GM20431 (cell line): ENCODE results near the gene OR51E1.

Experiments used
- in situ Hi-C: fragments of 300-500 bp; cut with MseI, MboI; formaldehyde crosslinking; loops from one replicate; pipeline ENCODE4 v1.15.0; 2020; ENCODE audit warnings: low sequenced_read_pairs; ENCODE audit not compliant: unreplicated experiment

OR51E1 gene, protein sequence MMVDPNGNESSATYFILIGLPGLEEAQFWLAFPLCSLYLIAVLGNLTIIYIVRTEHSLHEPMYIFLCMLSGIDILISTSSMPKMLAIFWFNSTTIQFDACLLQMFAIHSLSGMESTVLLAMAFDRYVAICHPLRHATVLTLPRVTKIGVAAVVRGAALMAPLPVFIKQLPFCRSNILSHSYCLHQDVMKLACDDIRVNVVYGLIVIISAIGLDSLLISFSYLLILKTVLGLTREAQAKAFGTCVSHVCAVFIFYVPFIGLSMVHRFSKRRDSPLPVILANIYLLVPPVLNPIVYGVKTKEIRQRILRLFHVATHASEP

DNA sequence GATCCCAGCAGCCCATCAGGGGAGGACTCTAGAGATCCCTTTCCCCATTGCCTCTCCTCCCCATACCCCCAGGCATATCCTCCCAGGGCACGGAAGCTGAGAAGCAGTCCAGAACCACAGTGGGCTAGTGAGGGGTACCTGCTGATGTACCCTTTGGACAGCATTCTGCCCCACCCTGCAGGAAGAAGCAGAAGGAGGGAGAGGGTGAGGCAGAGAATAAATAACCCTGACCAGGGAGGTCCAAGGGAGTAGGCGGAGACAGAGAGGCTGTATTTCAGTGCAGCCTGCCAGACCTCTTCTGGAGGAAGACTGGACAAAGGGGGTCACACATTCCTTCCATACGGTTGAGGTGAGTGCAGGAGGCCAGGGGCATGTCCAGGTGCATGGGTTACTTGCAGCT, at the start of gene OR51E1:
Gene OR51E1 (plus strand): TSS at position 301 of the 400 bp plus-strand sequence. CDS start 8,545 bp downstream, outside the sequence.
- in situ Hi-C loops, result loop anchor here (25.0 kb wide), 1 partner anchor 369 kb away; no protein-coding TSS in a partner anchor

DNA sequence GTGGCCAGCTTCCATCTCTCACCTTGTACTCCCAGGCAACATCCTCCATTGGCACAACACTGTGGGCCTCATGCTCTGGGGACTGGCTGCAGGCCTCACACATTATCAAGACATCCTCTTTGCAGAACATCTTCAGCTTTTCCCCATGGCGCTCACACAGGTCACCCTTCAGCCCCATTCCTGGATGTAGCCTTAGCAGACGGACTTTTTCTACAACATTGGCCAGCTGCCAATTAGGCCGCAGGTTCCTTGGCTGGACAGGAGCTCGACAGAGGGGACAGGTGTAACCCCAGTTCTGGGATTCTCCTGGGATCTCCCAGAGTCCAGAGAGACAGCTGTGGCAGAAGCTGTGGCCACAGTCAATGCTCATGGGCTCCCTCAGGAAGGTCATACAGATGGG, 38.7 kb upstream of the OR51E1 start:
- in situ Hi-C loops, result no loop called here

DNA sequence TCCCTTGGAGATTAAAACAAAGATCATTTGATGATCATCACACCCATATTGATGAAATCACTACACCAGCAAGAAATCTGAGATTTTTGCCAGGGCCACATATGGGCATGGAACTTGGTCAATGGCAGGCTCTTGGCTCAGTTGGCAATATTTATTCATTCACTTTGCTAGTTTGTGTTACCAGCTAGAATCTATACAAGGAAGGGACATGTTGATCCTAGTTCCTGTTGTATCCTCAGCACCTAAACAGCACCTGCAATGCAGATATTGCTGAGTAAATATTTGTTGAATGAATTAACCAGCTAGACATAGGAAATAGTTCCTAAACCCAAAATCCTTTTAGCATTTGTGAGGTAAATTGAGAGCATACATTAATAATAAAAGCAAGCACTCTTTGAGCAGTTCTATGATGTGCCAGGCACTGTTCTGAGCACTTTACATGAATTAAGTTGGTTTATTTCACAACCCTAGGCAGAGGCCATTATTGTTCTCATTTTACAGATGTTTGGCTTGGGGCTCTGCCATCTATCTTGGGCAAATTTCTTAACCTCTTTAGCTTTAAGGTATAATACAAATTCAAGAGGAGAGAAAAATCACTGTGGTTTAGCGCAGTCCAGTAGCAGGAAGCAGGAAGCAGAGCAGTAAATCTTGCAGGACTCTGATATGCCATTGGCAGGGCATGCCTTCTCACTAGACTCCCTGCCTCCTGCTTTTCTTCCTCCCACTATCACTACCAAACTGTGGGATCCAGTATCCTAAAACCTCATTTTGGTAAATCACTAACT, 37.4 kb upstream of the OR51E1 start:
- in situ Hi-C loops, result no loop called here

DNA sequence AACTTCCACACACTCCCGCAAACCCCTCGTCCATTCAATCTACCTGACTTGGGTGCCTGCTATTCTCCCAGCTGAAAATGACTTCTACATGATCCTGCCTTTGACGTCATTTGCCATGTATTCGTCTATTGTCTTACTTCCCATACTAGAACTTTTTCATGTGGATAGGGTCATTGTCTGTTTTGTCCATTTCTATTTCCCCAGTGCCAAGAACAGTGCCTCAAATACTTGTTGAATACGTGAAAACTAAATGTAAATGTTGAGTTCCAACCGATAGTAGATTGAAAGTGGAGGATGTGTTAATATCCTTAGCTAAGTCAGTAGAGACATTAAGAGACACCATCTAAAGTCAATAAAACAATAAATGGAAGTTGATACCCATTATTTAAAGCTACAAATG, 36.7 kb upstream of the OR51E1 start:
- in situ Hi-C loops, result no loop called here

DNA sequence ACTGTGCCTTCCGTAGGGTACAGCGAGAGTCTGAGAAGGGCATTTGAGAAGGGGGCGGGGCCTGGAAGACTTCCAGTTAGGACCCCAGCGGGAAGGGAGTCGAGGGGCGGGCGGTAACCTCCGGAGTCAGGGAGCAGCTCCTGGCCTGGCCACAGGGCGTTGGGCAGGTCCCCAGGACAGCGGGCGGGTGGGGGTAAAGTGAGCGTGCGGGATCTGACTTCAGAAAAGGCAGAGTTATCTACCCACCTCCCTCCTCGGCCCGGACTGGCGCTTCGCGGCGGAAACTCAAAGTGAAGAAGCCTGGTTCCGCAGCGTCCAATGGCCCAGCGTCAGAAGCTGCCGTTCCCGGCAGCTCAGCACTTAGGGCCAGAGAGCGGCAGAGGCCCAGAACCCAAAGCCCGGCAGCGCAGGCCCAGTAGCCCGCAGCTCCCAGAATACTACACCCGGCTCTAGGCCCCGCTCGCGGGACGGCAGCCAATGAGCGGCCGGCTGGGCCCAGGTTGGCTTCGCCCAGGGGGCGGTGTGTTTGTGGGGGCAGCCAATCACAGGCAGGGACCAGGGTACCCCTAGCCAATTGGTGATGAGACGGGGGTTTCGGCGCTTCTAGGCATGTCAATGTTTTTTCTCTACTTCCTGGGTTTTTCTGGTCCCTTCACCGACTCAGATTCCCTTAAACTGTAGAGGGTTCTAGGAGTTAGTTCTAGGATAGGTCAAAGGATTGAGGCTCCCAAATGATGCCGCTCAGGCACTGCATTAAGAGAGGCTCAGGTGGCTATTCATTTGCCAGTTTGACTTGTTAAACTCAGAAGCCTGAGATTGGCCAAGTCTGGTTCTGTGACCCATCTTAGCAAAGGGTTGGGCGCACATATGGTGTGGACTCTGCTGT, 35.8 kb upstream of the OR51E1 start, which contains the start of gene TRIM68:
Gene TRIM68 (minus strand): TSS at position 451 of the 886 bp plus-strand sequence. CDS start 2,727 bp downstream, outside the sequence.
- in situ Hi-C loops, result no loop called here

DNA sequence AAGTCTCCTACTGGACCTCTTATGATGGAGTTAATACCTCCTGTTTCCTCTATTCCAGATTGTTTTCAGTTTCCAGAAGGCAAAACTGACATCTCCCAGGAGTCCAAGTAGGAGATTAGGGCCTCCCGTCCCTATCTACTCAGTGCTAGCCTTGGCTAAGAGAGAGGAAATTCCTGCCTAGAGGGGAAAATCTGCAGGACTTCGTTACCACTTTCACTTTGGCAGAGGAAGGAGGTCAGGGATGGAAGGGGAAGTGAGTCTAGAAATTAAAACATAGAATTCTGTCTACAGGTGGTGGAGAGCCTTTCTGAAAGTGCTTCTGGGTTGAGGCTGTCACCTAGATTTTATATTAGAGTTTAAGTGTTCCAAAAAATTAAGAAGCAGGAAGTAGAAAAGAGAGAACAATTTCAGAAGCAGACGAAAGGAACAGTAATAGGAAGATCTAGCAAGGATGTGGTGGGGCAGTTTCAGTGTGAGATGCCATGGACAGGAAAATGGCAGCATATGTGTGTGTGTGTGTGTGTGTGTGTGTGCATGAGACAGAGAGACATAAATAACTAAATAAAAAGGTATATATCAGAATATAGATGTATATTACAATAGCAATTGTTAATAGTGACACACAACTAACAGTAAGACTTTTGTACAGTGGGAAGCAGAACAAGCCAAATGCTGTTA, 33.4 kb upstream of the OR51E1 start:
- in situ Hi-C loops, result no loop called here

DNA sequence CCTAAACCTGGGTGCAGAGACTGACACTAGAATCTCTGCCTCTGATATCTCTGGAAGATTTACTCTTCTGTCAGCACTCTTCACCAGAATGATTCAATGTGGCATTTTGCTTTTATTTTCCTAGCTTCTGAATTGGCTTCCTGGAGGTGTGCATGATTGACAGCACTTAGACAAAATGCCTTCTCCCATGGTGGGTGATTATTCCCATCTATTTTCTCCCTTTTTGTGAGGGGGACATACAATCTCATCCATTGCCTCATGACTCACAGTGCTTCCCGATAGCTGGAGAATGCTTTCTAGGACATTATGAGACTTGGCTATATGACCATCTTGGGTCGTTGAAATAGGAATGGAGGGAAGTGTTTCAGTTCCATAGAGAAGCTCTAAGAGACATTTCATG, 31.8 kb upstream of the OR51E1 start:
- in situ Hi-C loops, result no loop called here

DNA sequence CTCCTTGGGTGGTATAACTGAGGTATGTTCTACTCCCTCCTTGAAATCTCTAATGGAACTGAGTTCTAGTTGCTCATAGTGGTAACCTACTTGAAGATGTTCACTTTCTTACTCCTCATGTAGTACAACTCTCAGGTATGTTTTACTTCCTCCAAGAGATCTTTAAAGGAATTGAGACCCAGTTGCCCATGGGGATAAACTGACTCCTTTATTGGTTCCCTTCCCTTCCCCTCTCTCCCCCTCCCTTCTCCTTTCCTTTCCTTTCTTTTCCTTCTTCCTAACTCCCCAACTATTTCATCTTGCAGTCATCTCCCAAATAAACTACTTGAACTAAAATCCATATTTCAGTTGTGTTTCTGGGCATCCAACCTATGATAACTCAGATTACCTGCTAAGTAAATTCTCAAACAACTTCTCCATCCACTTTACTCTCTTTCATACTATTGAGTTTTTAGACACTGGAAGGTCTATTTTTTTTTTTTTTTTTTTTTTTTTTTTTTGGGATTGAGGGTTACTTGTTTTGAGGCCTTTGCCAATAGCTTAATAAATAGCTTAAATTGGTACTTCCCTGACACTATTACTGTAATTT, 27.8 kb upstream of the OR51E1 start:
- in situ Hi-C loops, result no loop called here

DNA sequence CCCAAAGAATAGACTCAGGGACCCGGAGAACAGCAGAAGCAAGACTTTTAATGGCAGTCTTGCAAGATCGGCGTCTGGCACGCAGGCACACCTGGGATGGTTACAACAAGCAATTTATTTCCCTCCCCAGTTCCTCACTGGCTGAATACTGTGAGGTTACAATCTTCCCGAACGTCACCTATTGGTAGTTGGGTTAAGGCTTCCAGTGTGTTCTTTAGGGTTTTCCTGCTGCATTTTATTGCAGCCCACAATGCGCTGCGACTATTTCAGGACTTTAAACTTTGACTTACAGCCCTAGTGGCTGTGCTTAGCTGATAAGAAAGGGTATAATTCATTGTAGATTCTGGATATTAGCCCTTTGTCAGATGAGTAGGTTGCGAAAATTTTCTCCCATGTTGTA, 24.3 kb upstream of the OR51E1 start:
- in situ Hi-C loops, result no loop called here

DNA sequence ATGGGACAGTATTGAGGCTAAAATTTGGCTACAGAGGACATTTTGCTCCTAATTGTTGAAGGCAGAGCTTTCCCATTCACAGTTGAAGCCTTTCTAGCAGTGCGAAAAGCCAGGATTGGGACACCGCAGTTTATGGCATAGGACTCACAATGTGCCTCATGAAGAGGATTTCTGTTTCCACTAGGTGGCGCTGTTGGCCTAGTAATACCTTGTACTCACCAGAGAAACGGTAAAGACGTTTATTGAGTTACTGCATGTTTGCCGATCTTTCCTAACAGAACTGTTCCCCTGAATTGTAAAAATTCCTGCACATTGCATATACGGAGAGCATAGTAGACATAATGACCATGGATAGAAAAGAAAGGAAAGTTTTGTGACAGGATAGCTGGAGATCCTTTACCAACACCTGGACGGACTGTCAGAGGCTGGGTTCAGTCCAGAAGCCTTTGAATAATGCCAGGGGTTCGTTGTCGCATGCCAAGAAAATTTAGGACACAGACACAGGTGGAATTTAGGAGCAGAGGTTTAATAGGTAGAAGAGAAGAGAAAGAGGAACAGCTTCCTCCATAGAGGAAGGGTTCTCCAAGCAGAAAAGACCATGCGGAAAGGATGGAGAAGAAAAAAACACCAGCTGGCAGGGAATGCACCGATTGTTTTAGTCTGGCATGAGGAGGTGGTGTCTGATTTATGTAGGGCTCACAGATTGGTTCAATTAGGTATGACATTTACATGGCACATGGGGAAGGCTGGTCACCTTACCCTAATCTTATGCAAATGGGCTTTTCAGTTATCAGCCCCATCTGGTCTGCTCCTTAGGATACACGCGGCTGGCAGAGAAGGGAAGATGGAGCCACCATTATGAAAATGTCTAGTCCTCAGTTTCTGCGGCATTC, 17.3 kb upstream of the OR51E1 start:
- in situ Hi-C loops, result loop anchor here (25.0 kb wide), 1 partner anchor 386 kb away; no protein-coding TSS in a partner anchor

DNA sequence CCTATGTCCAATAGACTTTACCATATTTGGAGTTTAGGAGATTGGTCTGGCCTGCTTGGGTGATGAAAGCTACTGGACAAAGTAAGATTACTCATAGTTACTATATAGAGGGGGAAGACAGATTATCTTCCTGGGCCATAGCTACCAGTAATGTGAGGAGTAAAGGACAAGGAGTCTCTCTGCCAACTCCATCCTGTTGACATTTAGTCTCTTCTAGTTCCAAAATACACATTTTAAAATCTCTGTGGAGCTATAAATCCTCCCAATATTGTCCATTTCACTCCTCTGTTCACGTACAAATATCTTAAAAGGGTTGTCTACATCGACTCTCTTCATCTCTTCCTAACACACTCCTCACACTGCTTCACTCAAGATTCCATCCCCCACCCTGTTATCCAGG, 7.6 kb upstream of the OR51E1 start:
- in situ Hi-C loops, result loop anchor here (25.0 kb wide), 1 partner anchor 376 kb away; no protein-coding TSS in a partner anchor

DNA sequence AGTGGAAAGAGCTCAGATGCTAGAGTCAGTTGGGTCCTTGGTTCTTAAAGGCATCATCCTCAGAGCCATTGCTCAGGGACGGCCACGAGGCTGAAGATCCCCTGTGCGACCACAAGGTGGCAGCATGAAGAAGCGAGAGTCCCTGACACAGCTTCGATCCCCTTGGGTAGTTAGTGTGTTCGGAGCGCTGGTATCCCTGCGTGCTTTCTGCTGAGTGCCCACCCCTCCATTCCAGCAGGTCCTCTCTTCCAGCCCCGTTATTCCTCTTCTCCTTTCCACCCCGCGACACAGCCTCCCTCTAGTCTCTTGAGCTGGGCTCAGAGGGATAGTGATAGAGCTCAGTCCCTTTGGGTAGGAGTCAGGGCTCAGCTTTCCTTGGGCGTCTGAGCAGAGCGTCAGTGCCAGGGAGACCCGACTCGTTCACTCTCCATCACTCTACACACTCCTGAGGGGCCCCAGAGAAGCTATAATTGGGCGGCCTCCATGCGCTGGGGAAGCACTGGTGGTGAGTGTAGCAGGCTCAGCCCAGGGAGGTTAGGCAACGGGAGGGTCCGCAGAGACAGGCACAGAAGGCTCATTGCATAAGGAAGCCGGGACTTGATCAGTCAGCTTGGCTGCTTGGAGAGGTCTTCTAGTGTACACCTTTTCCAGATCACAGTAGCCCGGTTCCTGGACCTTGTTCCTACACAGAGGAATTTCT, 6.7 kb upstream of the OR51E1 start, which contains the start of gene OR51D1:
Gene OR51D1 (plus strand): TSS at position 516 of the 700 bp plus-strand sequence. CDS start 2,314 bp downstream, outside the sequence.
- in situ Hi-C loops, result loop anchor here (25.0 kb wide), 1 partner anchor 375 kb away; no protein-coding TSS in a partner anchor

DNA sequence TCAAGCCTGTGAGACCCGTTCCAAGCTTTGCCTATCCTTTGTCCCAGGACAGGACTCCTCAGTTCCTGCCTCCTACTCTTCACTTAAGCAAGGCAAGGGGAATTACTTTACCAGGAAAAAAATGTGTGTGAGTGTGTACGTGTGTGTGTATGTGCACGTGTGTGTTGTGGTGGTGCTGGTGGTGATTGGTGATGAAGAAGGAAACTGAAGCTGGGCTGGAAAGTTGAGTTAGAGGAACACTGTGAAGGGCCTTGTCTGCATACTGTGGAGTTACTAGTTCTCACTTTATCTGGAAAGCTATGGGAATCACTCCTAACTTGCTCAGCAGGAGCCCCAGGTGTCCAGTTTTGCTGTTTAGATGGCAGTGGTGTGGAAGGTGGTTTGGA, 6.1 kb upstream of the OR51E1 start:
- in situ Hi-C loops, result loop anchor here (25.0 kb wide), 1 partner anchor 375 kb away; no protein-coding TSS in a partner anchor

DNA sequence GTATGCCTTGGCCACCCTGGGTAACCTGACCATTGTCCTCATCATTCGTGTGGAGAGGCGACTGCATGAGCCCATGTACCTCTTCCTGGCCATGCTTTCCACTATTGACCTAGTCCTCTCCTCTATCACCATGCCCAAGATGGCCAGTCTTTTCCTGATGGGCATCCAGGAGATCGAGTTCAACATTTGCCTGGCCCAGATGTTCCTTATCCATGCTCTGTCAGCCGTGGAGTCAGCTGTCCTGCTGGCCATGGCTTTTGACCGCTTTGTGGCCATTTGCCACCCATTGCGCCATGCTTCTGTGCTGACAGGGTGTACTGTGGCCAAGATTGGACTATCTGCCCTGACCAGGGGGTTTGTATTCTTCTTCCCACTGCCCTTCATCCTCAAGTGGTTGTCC, 3.9 kb upstream of the OR51E1 start:
- in situ Hi-C loops, result loop anchor here (25.0 kb wide), 1 partner anchor 372 kb away; no protein-coding TSS in a partner anchor

DNA sequence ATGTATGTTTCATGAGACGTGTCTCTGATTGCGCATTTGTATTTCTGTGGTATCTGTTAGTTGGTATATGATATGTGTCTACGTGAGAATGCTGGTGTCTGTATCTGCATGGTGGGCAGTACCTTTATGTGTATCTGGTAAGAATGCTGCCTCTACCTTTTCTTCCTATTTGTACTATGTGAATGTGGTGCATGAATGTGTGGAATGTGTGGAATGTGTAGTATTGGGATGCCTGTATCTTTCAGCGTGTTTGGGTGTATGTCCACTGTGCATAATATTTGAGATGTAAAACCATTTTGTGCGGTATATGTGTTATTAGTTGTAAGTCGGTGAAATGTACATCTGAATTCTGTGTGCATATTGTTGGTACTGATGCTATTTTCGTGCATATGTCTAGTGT, 2.3 kb upstream of the OR51E1 start:
- in situ Hi-C loops, result loop anchor here (25.0 kb wide), 1 partner anchor 371 kb away; no protein-coding TSS in a partner anchor

DNA sequence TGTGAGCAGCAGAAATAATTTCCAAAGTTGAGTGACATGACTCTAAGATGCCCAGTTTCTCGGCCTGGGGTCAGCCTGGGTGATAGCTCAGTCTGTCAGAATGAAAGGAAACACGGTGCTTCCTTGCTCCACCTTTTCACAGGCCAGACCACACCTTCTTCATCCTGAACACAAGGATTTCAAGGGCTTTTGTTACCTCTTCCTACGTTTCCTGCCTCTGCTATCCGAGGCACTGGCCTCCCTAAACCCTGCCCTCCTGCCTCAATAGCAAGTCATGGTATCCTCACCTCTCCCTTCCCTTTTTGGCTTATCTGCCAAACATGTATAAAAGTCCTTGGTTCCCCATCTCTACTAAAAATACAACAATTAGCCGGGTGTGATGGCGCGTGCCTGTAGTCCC, 1.7 kb upstream of the OR51E1 start:
- in situ Hi-C loops, result loop anchor here (25.0 kb wide), 1 partner anchor 370 kb away; no protein-coding TSS in a partner anchor

DNA sequence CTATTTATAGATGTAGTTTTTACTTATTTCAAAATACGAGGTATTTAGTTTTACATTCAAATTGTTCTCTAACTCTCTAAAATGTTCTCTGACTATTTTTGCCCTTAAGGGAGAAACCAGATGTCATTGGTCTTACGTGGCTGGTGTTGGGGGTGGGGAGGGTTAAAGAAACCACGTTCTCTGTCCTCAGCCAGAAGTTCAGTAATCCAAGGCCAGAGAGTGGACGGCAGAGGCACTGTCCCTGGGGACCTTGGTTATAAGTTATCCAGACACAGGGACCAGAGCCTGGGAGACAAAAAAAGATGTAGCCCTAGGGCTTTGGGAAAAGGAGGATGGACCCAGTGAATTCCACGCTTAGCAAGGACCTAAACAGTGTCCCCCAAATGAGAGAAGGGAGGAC, 706 bp upstream of the OR51E1 start:
- in situ Hi-C loops, result loop anchor here (25.0 kb wide), 1 partner anchor 369 kb away; no protein-coding TSS in a partner anchor
